IMR-90 (cell line): Measurements from ENCODE around the gene WARS2. TPM values are rescaled to one million over a fixed set of nuclear protein-coding genes. Genes with fewer than 3 reads are reported as not detected.

Experiments used
- ATAC-seq: fragments of 200-7000 bp; cut with Tn5 transposase; 2 replicates; pipeline ENCODE4 v1.9.1; 2020; ENCODE audit warnings: low read depth, mild to moderate bottlenecking, moderate library complexity
- Bru-seq: library from RNA; stranded (reverse); fragments of 400-500 nt; gene quantifications from one replicate; lab custom pipeline; 2021; lab: Mats Ljungman, UMichigan
- BruChase-seq, 2 experiments: library from RNA; stranded (reverse); fragments of 400-500 nt; gene quantifications; one replicate each; lab custom pipeline; 2021; lab: Mats Ljungman, UMichigan
- BruUV-seq: library from RNA; stranded (reverse); fragments of 400-500 nt; replicated peaks from 2 replicates; lab custom pipeline; 2021; lab: Mats Ljungman, UMichigan
- CTCF ChIA-PET: fragments of 300-600 bp; formaldehyde crosslinking; extraction: SDS; loops from one replicate; lab custom pipeline; 2021; ENCODE audit warnings: antibody characterized with exemption; lab: Yijun Ruan, JAX
- POLR2A ChIA-PET: fragments of 300-600 bp; sonication (Branson Sonifier 250); formaldehyde crosslinking; loops from one replicate; lab custom pipeline; 2022; ENCODE audit warnings: antibody characterized with exemption; ENCODE audit not compliant: unreplicated experiment; lab: Charles Lee
- DNase-seq: peaks from one replicate; pipeline ENCODE4 v3.0.0; 2013
- H2AFZ ChIP-seq: replicated peaks from 2 replicates; pipeline ENCODE3; 2013; ENCODE audit warnings: low read length, mild to moderate bottlenecking; ENCODE audit not compliant: poor library complexity
- H2AK5ac ChIP-seq: 2 replicates; pipeline ENCODE4 v1.6.1; 2013; ENCODE audit warnings: low read depth, low read length, inconsistent platforms
- H2AK9ac ChIP-seq: replicated peaks from 2 replicates; pipeline ENCODE3; 2013; ENCODE audit warnings: mild to moderate bottlenecking, low read depth, low read length, moderate library complexity; ENCODE audit not compliant: poor library complexity
- H2BK120ac ChIP-seq: 2 replicates; pipeline ENCODE4 v1.6.1; 2013; ENCODE audit warnings: low read depth, low read length, inconsistent platforms
- H2BK15ac ChIP-seq: 3 replicates; pipeline ENCODE4 v1.6.1; 2013; ENCODE audit warnings: low read depth, low read length, inconsistent platforms
- H2BK20ac ChIP-seq: 2 replicates; pipeline ENCODE4 v1.6.1; 2013; ENCODE audit warnings: low read depth, mild to moderate bottlenecking, inconsistent platforms, low read length, moderate library complexity
- H2BK5ac ChIP-seq: 2 replicates; pipeline ENCODE4 v1.6.1; 2013; ENCODE audit warnings: mild to moderate bottlenecking, low read depth, low read length, inconsistent platforms; ENCODE audit not compliant: poor library complexity, severe bottlenecking
- H3K14ac ChIP-seq: replicated peaks from 2 replicates; pipeline ENCODE4 v1.6.1; 2013; ENCODE audit warnings: low read depth, low read length, inconsistent platforms
- H3K18ac ChIP-seq: 2 replicates; pipeline ENCODE4 v1.6.1; 2013; ENCODE audit warnings: low read depth, low read length, control low read depth
- H3K23ac ChIP-seq: 2 replicates; pipeline ENCODE4 v1.6.1; 2013; ENCODE audit warnings: low read depth, low read length, inconsistent platforms
- H3K27ac ChIP-seq: 2 replicates; pipeline ENCODE4 v1.5.1; 2013; ENCODE audit warnings: mild to moderate bottlenecking, control low read depth, low read length; ENCODE audit not compliant: insufficient read depth
- H3K27me3 ChIP-seq: 2 replicates; pipeline ENCODE4 v1.6.1; 2013; ENCODE audit warnings: low read length; ENCODE audit not compliant: control insufficient read depth, insufficient read depth
- H3K36me3 ChIP-seq: 2 replicates; pipeline ENCODE4 v1.6.1; 2013; ENCODE audit warnings: low read length, mixed read lengths; ENCODE audit not compliant: control insufficient read depth, insufficient read depth
- H3K4ac ChIP-seq: 2 replicates; pipeline ENCODE4 v1.6.1; 2013; ENCODE audit warnings: low read depth, low read length, inconsistent platforms
- H3K4me1 ChIP-seq: 2 replicates; pipeline ENCODE4 v1.6.1; 2013; ENCODE audit warnings: low read length, mixed read lengths; ENCODE audit not compliant: control insufficient read depth, insufficient read depth
- H3K4me2 ChIP-seq: 2 replicates; pipeline ENCODE4 v1.6.1; 2013; ENCODE audit warnings: low read depth, mild to moderate bottlenecking, control low read depth, low read length, moderate library complexity
- H3K4me3 ChIP-seq: 2 replicates; pipeline ENCODE4 v1.5.1; 2013; ENCODE audit warnings: low read depth, mild to moderate bottlenecking, control low read depth, low read length, moderate library complexity; ENCODE audit not compliant: insufficient read depth
- H3K56ac ChIP-seq: 2 replicates; pipeline ENCODE4 v1.6.1; 2013; ENCODE audit warnings: low read length, inconsistent platforms; ENCODE audit not compliant: insufficient read depth; ENCODE audit errors: extremely low read depth
- H3K79me1 ChIP-seq, 2 experiments: 2 replicates each; pipeline ENCODE4 v1.6.1; 2013; ENCODE audit warnings: low read length in 2 of 2, inconsistent platforms in 1 of 2, low read depth in 1 of 2
- H3K9ac ChIP-seq: 2 replicates; pipeline ENCODE4 v1.6.1; 2013; ENCODE audit warnings: low read depth, low read length, control low read depth
- H3K9me1 ChIP-seq: 2 replicates; pipeline ENCODE4 v1.6.1; 2013; ENCODE audit warnings: low read length, inconsistent platforms; ENCODE audit not compliant: insufficient read depth
- H3K9me3 ChIP-seq: 2 replicates; pipeline ENCODE4 v1.6.1; 2013; ENCODE audit warnings: low read length; ENCODE audit not compliant: control insufficient read depth, insufficient read depth
- H4K20me1 ChIP-seq: 2 replicates; pipeline ENCODE4 v1.6.1; 2013; ENCODE audit warnings: low read length, inconsistent platforms; ENCODE audit not compliant: insufficient read depth
- H4K5ac ChIP-seq: 2 replicates; pipeline ENCODE4 v1.6.1; 2013; ENCODE audit warnings: mild to moderate bottlenecking, low read depth, low read length, control low read depth
- H4K8ac ChIP-seq, 2 experiments: 2 replicates each; pipeline ENCODE4 v1.6.1; 2013; ENCODE audit warnings: low read depth in 2 of 2, low read length in 2 of 2, control low read depth in 1 of 2, inconsistent platforms in 1 of 2
- H4K91ac ChIP-seq: 2 replicates; pipeline ENCODE4 v1.6.1; 2013; ENCODE audit warnings: low read depth, low read length, inconsistent platforms; ENCODE audit not compliant: insufficient read depth
- CEBPB ChIP-seq: IDR thresholded peaks from 2 replicates; pipeline ENCODE4 v1.6.1; 2012; ENCODE audit warnings: low read depth, low read length, improper control_type of control experiment
- FOS ChIP-seq: fragments of 150-350 bp; IDR thresholded peaks from 2 replicates; pipeline ENCODE4 v1.6.1; 2016; ENCODE audit warnings: low read depth, low read length
- MAZ ChIP-seq: IDR thresholded peaks from 2 replicates; pipeline ENCODE4 v1.6.1; 2012; ENCODE audit warnings: low read depth, mild to moderate bottlenecking, low read length, improper control_type of control experiment, moderate library complexity, borderline replicate concordance
- MXI1 ChIP-seq: IDR thresholded peaks from 2 replicates; pipeline ENCODE4 v1.6.1; 2012; ENCODE audit warnings: low read depth, mild to moderate bottlenecking, low read length, moderate library complexity, borderline replicate concordance
- NFE2L2 ChIP-seq: fragments of 150-350 bp; IDR thresholded peaks from 2 replicates; pipeline ENCODE4 v1.6.1; 2016; ENCODE audit warnings: low read depth, mild to moderate bottlenecking, low read length
- POLR2A ChIP-seq: IDR thresholded peaks from 2 replicates; pipeline ENCODE4 v1.6.1; 2012; ENCODE audit warnings: mild to moderate bottlenecking, low read depth, low read length
- WGBS, 2 experiments: methylation state at CpG; one replicate each; pipeline versions ENCODE4 v1.1.5 to v1.1.7; 2013; ENCODE audit warnings: missing lambda C conversion rate in 2 of 2; ENCODE audit not compliant: insufficient read length in 1 of 2; ENCODE audit errors: extremely low coverage in 2 of 2; 5-methylcytosine and 5-hydroxymethylcytosine counted together
- dilution Hi-C: fragments of 300-500 bp; cut with HindIII; formaldehyde crosslinking; loops from one replicate; pipeline ENCODE4 v1.14.3; 2018; ENCODE audit warnings: low sequenced_read_pairs; ENCODE audit not compliant: unreplicated experiment
- in situ Hi-C: fragments of 300-500 bp; cut with MboI; formaldehyde crosslinking; loops from 3 replicates; pipeline ENCODE4 v1.14.3; 2019; ENCODE audit warnings: low sequenced_read_pairs, inconsistent platforms, mixed read lengths
- intact Hi-C: fragments of 100-400 bp; cut with micrococcal nuclease; formaldehyde crosslinking; loops from 2 replicates; pipeline ENCODE4 v1.10.0; 2022
- long read RNA-seq: library from polyadenylated mRNA; unstranded; transcript quantifications from one replicate; pipeline ENCODE4 v2.0.0, GENCODE V29; 2021; ENCODE audit not compliant: unreplicated experiment
- polyA plus RNA-seq, 3 experiments: library from polyadenylated mRNA; depleted of rRNA; stranded (reverse); fragments of >200 nt; gene quantifications; 2 replicates each; pipeline ENCODE4 v1.2.3, GENCODE V29; 2012; ENCODE audit warnings: low replicate concordance in 1 of 3
- total RNA-seq: library from RNA; depleted of rRNA; stranded (reverse); fragments of >200 nt; gene quantifications from 2 replicates; pipeline ENCODE4 v1.2.3, GENCODE V29; 2012; rRNA removed
- TF ChIP-seq, protein P1 (sequence below): conservative IDR thresholded peaks from 2 replicates; pipeline ENCODE4 v1.5.1; 2012; ENCODE audit warnings: mild to moderate bottlenecking, low read depth, low read length, improper control_type of control experiment
- TF ChIP-seq, protein P2 (sequence below): fragments of 150-350 bp; IDR thresholded peaks from 2 replicates; pipeline ENCODE4 v1.6.1; 2017; ENCODE audit warnings: mild to moderate bottlenecking, antibody characterized with exemption, low read length, low read depth
- TF ChIP-seq, protein P3 (sequence below): fragments of 150-350 bp; IDR thresholded peaks from 2 replicates; pipeline ENCODE4 v1.6.1; 2016; ENCODE audit warnings: low read depth, mild to moderate bottlenecking, low read length, moderate library complexity, borderline replicate concordance

Gene WARS2
- 18.3 and 20.3 TPM in 2 replicates for total RNA-seq
- 5.2 and 5.7 TPM in 2 replicates for polyA plus RNA-seq (2012; rRNA removed)
- 2.8 TPM in 2 replicates for polyA plus RNA-seq (2012; cell fraction: cytosol; rRNA removed)
- polyA plus RNA-seq (2012; cell fraction: nucleus; rRNA removed; ENCODE audit: low replicate concordance) = 2.0 and 4.6 TPM in 2 replicates
- percentile 64 among the genes with signal in this experiment for Bru-seq, nascent RNA
- BruChase-seq, experiment 1, labeled RNA remaining after a 6-hour chase = percentile 48 among the genes with signal in this experiment
- BruChase-seq, experiment 2, labeled RNA remaining after a 2-hour chase = percentile 46 among the genes with signal in this experiment
- long read RNA-seq, partial matches to known transcripts = 3 of 16 reads
- long read RNA-seq, other reads (novel, unspliced or antisense) = 5 of 16 reads

DNA sequence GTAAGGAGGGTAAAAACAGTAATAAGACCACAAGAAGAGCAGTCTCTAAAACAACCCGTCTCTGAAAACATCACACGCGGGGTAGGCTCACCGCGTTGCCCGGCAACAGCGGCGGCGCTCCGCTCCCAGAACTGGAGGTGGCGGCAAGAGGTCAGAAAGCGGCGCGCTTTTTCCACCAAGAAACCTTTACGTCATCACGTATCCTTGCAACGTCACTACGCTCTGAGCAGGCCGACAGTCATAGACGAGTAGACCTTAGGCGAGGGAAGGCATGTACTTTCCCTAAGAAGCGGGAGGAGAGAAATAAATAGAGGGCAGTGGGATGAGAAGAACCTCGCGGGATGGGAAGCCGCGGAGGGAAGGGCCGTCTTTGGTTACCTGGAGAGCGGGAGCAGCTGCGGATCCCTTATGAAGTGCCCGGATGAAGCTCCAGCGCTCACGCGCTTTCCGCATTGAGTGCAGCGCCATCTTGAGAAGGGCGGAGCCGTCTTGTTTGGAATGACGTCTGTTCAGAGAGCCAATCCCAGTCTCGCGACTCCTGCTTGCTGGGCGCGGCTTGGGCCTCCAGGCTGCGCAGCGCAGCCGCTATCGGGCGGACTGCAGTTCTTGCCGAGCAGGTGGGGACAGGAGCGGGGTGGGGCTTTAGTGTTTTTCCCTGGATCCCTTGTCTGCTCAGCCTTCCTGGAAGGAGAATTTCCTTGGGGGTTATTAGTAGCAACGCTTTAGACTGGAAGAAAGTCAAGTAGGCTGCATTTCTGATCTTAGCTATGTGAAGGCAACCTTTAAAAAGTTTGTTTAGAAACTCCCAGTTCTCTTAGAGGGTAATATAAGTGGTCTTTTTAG lies at the start of gene WARS2:
Gene WARS2, minus strand, starts transcription at position 477 of the 843 bp plus-strand sequence. Its CDS starts 9 bp downstream, at position 468.
- POLR2A ChIA-PET = no interaction called here
- Histone ChIP-seq H3K9ac (peak within 1 kb of the TSS; percentile 70), H4K20me1 (no peaks in the 10 kb centered on the region)

More for the DNA sequence above, at the start of gene WARS2:
- Histone ChIP-seq H3K4me1 (peaks cover 3% of the 10 kb centered on the region), H4K91ac (peak within 1 kb of the TSS; percentile 95), H2BK20ac (peak within 1 kb of the TSS; percentile 52), H3K23ac (peak within 1 kb of the TSS; percentile 88), H2BK15ac (peak within 1 kb of the TSS; percentile 88; the same call in 1 of the 3 replicates), H4K5ac (peak within 1 kb of the TSS; percentile 56), H2AK9ac (peak within 1 kb of the TSS; percentile 90), H3K36me3 (no peaks in the 10 kb centered on the region), H3K4ac (peak within 1 kb of the TSS; percentile 91), H3K9me3 (no peaks in the 10 kb centered on the region), H3K4me2 (peak within 1 kb of the TSS; percentile 84), H2BK5ac (peak within 1 kb of the TSS; percentile 87), H2BK120ac (peak within 1 kb of the TSS; percentile 84), H3K14ac (peak within 1 kb of the TSS; percentile 91), H3K18ac (peak within 1 kb of the TSS; percentile 40), H3K79me1 (peaks cover 5 to 30% of the 10 kb centered on the region in 2 experiments; a peak in 3 of 4 replicates), H3K27ac (peak within 1 kb of the TSS; percentile 79), H4K8ac (peak within 1 kb of the TSS; percentile 86 to 93), H3K4me3 (peak within 1 kb of the TSS; percentile 52), H3K56ac (peak within 1 kb of the TSS; percentile 93), H2AK5ac (peak within 1 kb of the TSS; percentile 81), H3K27me3 (no peaks in the 10 kb centered on the region), H2AFZ (peak within 1 kb of the TSS; percentile 98), H3K9me1 (peaks cover 5% of the 10 kb centered on the region; the same call in 1 of the 2 replicates)
- intact Hi-C loops = loop anchor here (5.0 kb wide), 3 partner anchors 137 to 993 kb away; partner anchors contain the start of gene HAO2
- dilution Hi-C loops = no loop called here
- CTCF ChIA-PET = no interaction called here
- in situ Hi-C loops = no loop called here
- 0% methylated on average over 16 of the region's 50 CpGs; no CpG with 5 or more reads in 1 of the 2 experiments for WGBS, 2 experiments
- ATAC-seq (peak; percentile 99), DNase-seq (peak; percentile 98)
- TF ChIP-seq POLR2A (peak; percentile 97), MAZ (peak; percentile 17; the same call in 1 of the 2 replicates), NFE2L2 (no peak), FOS (0 out of 2 replicates have a peak, but pooled peaks have one; percentile 1), MXI1 (peak; percentile 67), CEBPB (0 out of 2 replicates have a peak, but pooled peaks have one; percentile 19)
- TF ChIP-seq, protein P1, sequence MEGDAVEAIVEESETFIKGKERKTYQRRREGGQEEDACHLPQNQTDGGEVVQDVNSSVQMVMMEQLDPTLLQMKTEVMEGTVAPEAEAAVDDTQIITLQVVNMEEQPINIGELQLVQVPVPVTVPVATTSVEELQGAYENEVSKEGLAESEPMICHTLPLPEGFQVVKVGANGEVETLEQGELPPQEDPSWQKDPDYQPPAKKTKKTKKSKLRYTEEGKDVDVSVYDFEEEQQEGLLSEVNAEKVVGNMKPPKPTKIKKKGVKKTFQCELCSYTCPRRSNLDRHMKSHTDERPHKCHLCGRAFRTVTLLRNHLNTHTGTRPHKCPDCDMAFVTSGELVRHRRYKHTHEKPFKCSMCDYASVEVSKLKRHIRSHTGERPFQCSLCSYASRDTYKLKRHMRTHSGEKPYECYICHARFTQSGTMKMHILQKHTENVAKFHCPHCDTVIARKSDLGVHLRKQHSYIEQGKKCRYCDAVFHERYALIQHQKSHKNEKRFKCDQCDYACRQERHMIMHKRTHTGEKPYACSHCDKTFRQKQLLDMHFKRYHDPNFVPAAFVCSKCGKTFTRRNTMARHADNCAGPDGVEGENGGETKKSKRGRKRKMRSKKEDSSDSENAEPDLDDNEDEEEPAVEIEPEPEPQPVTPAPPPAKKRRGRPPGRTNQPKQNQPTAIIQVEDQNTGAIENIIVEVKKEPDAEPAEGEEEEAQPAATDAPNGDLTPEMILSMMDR = 0 out of 2 replicates have a peak, but pooled peaks have one; percentile 4
- TF ChIP-seq, protein P2, sequence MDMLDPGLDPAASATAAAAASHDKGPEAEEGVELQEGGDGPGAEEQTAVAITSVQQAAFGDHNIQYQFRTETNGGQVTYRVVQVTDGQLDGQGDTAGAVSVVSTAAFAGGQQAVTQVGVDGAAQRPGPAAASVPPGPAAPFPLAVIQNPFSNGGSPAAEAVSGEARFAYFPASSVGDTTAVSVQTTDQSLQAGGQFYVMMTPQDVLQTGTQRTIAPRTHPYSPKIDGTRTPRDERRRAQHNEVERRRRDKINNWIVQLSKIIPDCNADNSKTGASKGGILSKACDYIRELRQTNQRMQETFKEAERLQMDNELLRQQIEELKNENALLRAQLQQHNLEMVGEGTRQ = no peak
- TF ChIP-seq, protein P3, sequence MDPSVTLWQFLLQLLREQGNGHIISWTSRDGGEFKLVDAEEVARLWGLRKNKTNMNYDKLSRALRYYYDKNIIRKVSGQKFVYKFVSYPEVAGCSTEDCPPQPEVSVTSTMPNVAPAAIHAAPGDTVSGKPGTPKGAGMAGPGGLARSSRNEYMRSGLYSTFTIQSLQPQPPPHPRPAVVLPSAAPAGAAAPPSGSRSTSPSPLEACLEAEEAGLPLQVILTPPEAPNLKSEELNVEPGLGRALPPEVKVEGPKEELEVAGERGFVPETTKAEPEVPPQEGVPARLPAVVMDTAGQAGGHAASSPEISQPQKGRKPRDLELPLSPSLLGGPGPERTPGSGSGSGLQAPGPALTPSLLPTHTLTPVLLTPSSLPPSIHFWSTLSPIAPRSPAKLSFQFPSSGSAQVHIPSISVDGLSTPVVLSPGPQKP = no peak
- no TSS peak for BruUV-seq
